ENCODE measurements around the gene PTPRQ.

DNA sequence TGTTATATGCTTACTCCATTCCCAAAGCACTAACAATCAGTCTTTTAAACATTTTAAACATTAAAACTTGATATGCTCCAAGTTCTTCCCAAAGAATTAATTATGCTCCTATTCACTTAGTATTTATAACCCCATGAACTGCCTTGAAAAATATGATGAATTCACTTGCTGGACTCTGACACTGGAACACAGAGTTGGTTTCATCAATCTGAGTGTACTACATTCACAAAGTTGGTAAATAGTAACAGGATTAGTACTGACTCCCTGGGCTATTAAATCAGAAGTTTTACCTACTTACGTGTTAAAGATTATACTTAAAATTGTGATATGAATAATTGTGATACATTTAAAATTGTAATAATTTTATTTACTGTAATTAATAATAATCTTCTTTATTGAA is 246.1 kb downstream of the PTPRQ start:
- TF ChIP-seq, protein P1, sequence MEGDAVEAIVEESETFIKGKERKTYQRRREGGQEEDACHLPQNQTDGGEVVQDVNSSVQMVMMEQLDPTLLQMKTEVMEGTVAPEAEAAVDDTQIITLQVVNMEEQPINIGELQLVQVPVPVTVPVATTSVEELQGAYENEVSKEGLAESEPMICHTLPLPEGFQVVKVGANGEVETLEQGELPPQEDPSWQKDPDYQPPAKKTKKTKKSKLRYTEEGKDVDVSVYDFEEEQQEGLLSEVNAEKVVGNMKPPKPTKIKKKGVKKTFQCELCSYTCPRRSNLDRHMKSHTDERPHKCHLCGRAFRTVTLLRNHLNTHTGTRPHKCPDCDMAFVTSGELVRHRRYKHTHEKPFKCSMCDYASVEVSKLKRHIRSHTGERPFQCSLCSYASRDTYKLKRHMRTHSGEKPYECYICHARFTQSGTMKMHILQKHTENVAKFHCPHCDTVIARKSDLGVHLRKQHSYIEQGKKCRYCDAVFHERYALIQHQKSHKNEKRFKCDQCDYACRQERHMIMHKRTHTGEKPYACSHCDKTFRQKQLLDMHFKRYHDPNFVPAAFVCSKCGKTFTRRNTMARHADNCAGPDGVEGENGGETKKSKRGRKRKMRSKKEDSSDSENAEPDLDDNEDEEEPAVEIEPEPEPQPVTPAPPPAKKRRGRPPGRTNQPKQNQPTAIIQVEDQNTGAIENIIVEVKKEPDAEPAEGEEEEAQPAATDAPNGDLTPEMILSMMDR (IDR thresholded peaks at IDR 0.05) = no peak
- TF ChIP-seq BCL3 (IDR thresholded peaks at IDR 0.05) = no peak
- TF ChIP-seq SMC3 (IDR thresholded peaks at IDR 0.05) = no peak
- no peak for TF ChIP-seq POLR2A (IDR thresholded peaks at IDR 0.05; ENCODE audit: low read length)
- no peak for TF ChIP-seq RFX5 (IDR thresholded peaks at IDR 0.05)
- no peak for TF ChIP-seq BHLHE40 (IDR thresholded peaks at IDR 0.05; ENCODE audit: low read depth, low read length)
